Natural killer cell (primary cell): ENCODE results near the gene LINC01488. TPM values are rescaled to one million over a fixed set of nuclear protein-coding genes. Genes with fewer than 3 reads are reported as not detected.

ENCODE experiments used
- ATAC-seq, 3 donors: fragments of 150-1000 bp in 2 of 3; fragments of 200-7000 bp in 1 of 3; cut with Tn5 transposase; 1 replicate in 1 of 3; 2 replicates in 2 of 3; pipeline ENCODE4 v1.10.0; 2021; ENCODE audit warnings: mild to moderate bottlenecking in 2 of 3, moderate library complexity in 2 of 3
- DNase-seq, 2 donors: peaks; one replicate each; pipeline versions ENCODE4 v3.0.0 to v3.0.0-alpha.2; 2013 to 2021; ENCODE audit warnings: mixed read lengths in 1 of 2
- H3K27ac ChIP-seq: one replicate; pipeline ENCODE4 v1.5.1; 2013; ENCODE audit warnings: mild to moderate bottlenecking, low read length
- H3K27me3 ChIP-seq: one replicate; pipeline ENCODE4 v1.6.1; 2013; ENCODE audit warnings: low read length; ENCODE audit not compliant: control insufficient read depth, insufficient read depth
- H3K36me3 ChIP-seq: one replicate; pipeline ENCODE4 v1.6.1; 2013; ENCODE audit warnings: low read length; ENCODE audit not compliant: control insufficient read depth, insufficient read depth
- H3K4me1 ChIP-seq: one replicate; pipeline ENCODE4 v1.6.1; 2013; ENCODE audit warnings: low read length; ENCODE audit not compliant: control insufficient read depth, insufficient read depth
- H3K4me3 ChIP-seq: one replicate; pipeline ENCODE4 v1.5.1; 2013; ENCODE audit warnings: low read length
- H3K9me3 ChIP-seq: one replicate; pipeline ENCODE4 v1.6.1; 2013; ENCODE audit warnings: low read length; ENCODE audit not compliant: control insufficient read depth, insufficient read depth
- H3K27ac Mint-ChIP-seq, 2 donors: one replicate each; pipeline ENCODE4 v1.8.0; 2022; ENCODE audit warnings: mild to moderate bottlenecking in 2 of 2, mixed read lengths in 2 of 2, moderate library complexity in 1 of 2
- H3K27me3 Mint-ChIP-seq, 2 donors: one replicate each; pipeline ENCODE4 v1.8.0; 2022; ENCODE audit warnings: low read depth in 2 of 2, mixed read lengths in 2 of 2
- H3K36me3 Mint-ChIP-seq: one replicate; pipeline ENCODE4 v1.8.0; 2022; ENCODE audit warnings: mixed read lengths
- H3K4me1 Mint-ChIP-seq, 2 donors: one replicate each; pipeline ENCODE4 v1.8.0; 2022; ENCODE audit warnings: mixed read lengths in 2 of 2
- H3K4me3 Mint-ChIP-seq: one replicate; pipeline ENCODE4 v1.8.0; 2022; ENCODE audit warnings: mild to moderate bottlenecking, moderate library complexity, mixed read lengths
- H3K9me3 Mint-ChIP-seq, 2 donors: one replicate each; pipeline ENCODE4 v1.8.0; 2022; ENCODE audit warnings: mixed read lengths in 2 of 2
- CTCF ChIP-seq: fragments of 200-600 bp; IDR thresholded peaks from one replicate; pipeline ENCODE4 v1.8.0; 2022; ENCODE audit warnings: antibody characterized with exemption
- WGBS: methylation state at CpG from one replicate; pipeline ENCODE4 v1.1.7; 2013; ENCODE audit warnings: missing lambda C conversion rate; ENCODE audit not compliant: insufficient coverage; 5-methylcytosine and 5-hydroxymethylcytosine counted together
- intact Hi-C: fragments of 100-400 bp; cut with micrococcal nuclease; formaldehyde crosslinking; loops from one replicate; pipeline ENCODE4 v1.14.2; 2022
- total RNA-seq, 4 donors: library from RNA; stranded (reverse); fragments of 120-200 nt in 1 of 4; gene quantifications; one replicate each; pipeline versions ENCODE4 v1.2.3 to v1.2.4, GENCODE V29; 2013 to 2022

LINC01488 gene
- total RNA-seq, 3 donors from 2014 or later (not counting 1 experiment from before 2014, with no cell fraction given), result not detected

GRCh38 chr11:69540118-69541000 lies 58.9 kb downstream of the LINC01488 start:
- Histone ChIP-seq H3K4me1 (peaks cover 16% of the 10 kb centered on the region), H3K36me3 (no peaks in the 10 kb centered on the region), H3K27me3 (no peaks in the 10 kb centered on the region), H3K9me3 (no peaks in the 10 kb centered on the region), H3K4me3 (no peak overlapping the region), H3K27ac (no peak overlapping the region)
- H3K27ac Mint-ChIP-seq, result no peak overlapping the region
- intact Hi-C loops, result no loop called here
- ATAC-seq (no peak), DNase-seq (no peak)
- no peaks in the 10 kb centered on the region for H3K9me3 Mint-ChIP-seq
- 88% methylated on average over 29 of the region's 30 CpGs for WGBS
- no peaks in the 10 kb centered on the region for H3K36me3 Mint-ChIP-seq
- peaks cover 7 to 9% of the 10 kb centered on the region in 2 donors for H3K27me3 Mint-ChIP-seq
- H3K4me1 Mint-ChIP-seq, result peaks cover 0 to 8% of the 10 kb centered on the region in 2 donors
- H3K4me3 Mint-ChIP-seq, result no peak overlapping the region
- no peak for TF ChIP-seq CTCF

DNA sequence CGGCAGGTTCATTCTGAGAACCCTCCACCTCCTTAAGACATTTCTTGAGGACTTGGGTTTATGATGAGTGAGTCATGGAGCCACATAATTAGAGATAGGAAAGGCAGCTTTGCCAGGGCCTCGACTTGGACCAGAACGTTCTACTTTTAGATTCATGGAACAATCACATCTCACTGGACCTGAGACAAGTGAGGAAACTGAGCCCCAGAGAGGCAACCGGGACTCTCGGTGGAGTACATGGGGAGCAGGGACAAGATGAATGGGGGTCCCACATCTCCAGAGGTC lies 59.5 kb downstream of the LINC01488 start:
- no peak overlapping the region for H3K4me3 Mint-ChIP-seq

GRCh38 chr11:69541501-69542313 lies 60.2 kb downstream of the LINC01488 start:
- Mint-ChIP-seq H3K4me1 (peaks cover 0 to 8% of the 10 kb centered on the region in 2 donors), H3K4me3 (no peak overlapping the region), H3K27me3 (peaks cover 7 to 13% of the 10 kb centered on the region in 2 donors), H3K36me3 (no peaks in the 10 kb centered on the region), H3K27ac (no peak overlapping the region), H3K9me3 (no peaks in the 10 kb centered on the region)
- Histone ChIP-seq H3K4me3 (no peak overlapping the region), H3K27ac (no peak overlapping the region), H3K36me3 (no peaks in the 10 kb centered on the region), H3K27me3 (no peaks in the 10 kb centered on the region), H3K4me1 (peaks cover 16% of the 10 kb centered on the region), H3K9me3 (no peaks in the 10 kb centered on the region)
- TF ChIP-seq CTCF, result no peak
- intact Hi-C loops, result no loop called here
- DNase-seq, result no peak
- 84% methylated on average over 8 of the region's 8 CpGs for WGBS
- ATAC-seq, result no peak

More for the DNA sequence above, 59.5 kb downstream of the LINC01488 start:
- Mint-ChIP-seq H3K36me3 (no peaks in the 10 kb centered on the region), H3K27ac (no peak overlapping the region), H3K9me3 (no peaks in the 10 kb centered on the region), H3K4me1 (peaks cover 0 to 8% of the 10 kb centered on the region in 2 donors), H3K27me3 (peaks cover 7 to 9% of the 10 kb centered on the region in 2 donors)
- DNase-seq (no peak), ATAC-seq (no peak)
- Histone ChIP-seq H3K4me3 (no peak overlapping the region), H3K27me3 (no peaks in the 10 kb centered on the region), H3K9me3 (no peaks in the 10 kb centered on the region), H3K36me3 (no peaks in the 10 kb centered on the region), H3K27ac (no peak overlapping the region), H3K4me1 (peaks cover 16% of the 10 kb centered on the region)
- intact Hi-C loops, result no loop called here
- 96% methylated on average over 4 of the region's 5 CpGs for WGBS
- no peak for TF ChIP-seq CTCF
